Measurements from ENCODE around the gene DOCK3. TPM values are rescaled to one million over a fixed set of nuclear protein-coding genes. Genes with fewer than 3 reads are reported as not detected.
"Not testable (repeated sequence)": the region's sequence is repeated elsewhere in the genome, so short reads cannot be mapped to it uniquely, and the experiment has no call there.

DOCK3 gene
- total RNA-seq, 1 experiment from 2014 or later: 0.14 TPM

DNA sequence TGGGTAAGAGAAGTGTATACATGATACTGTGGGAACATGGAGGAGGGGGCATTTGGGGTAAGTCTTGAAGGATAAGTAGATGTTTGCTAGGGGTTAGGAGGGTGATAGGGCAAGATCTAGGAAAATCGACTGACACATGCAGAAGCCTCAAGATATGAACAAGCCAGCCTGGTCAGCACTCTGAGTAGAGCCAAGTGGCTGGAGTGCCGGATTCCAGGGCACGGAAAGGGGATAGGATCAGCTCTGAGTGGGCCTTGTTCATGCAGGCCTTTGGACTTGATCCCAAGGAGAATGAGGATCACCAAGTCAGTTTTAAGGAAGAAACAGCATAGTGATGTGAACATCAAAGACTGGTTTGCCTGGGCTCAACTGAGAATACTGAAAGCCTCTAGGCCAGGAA lies 686.1 kb downstream of the DOCK3 start:
- Mint-ChIP-seq H3K27me3 (ENCODE audit: insufficient read depth, unreplicated experiment) (no peaks in the 10 kb centered on the region), H3K27ac (ENCODE audit: low read depth, unreplicated experiment) (no peak overlapping the region), H3K4me1 (ENCODE audit: insufficient read depth, unreplicated experiment) (no peaks in the 10 kb centered on the region), H3K36me3 (ENCODE audit: insufficient read depth, unreplicated experiment) (no peaks in the 10 kb centered on the region), H3K9me3 (ENCODE audit: unreplicated experiment) (no peaks in the 10 kb centered on the region), H3K4me3 (ENCODE audit: unreplicated experiment) (no peak overlapping the region)
- no TSS peak for BruUV-seq (replicated peaks)
- TF ChIP-seq, protein P1, sequence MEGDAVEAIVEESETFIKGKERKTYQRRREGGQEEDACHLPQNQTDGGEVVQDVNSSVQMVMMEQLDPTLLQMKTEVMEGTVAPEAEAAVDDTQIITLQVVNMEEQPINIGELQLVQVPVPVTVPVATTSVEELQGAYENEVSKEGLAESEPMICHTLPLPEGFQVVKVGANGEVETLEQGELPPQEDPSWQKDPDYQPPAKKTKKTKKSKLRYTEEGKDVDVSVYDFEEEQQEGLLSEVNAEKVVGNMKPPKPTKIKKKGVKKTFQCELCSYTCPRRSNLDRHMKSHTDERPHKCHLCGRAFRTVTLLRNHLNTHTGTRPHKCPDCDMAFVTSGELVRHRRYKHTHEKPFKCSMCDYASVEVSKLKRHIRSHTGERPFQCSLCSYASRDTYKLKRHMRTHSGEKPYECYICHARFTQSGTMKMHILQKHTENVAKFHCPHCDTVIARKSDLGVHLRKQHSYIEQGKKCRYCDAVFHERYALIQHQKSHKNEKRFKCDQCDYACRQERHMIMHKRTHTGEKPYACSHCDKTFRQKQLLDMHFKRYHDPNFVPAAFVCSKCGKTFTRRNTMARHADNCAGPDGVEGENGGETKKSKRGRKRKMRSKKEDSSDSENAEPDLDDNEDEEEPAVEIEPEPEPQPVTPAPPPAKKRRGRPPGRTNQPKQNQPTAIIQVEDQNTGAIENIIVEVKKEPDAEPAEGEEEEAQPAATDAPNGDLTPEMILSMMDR (IDR thresholded peaks at IDR 0.05; ENCODE audit: unreplicated experiment): no peak
- intact Hi-C loops (cut with micrococcal nuclease): no loop called here
- POLR2A ChIA-PET: no interaction called here
- DNase-seq (ENCODE audit: unreplicated experiment): no peak
- CTCF ChIA-PET: interaction anchor here (0.6 to 3.7 kb wide), 5 partner anchors 9 to 818 kb away, joined by 3 to 18 read pairs (median 4); no protein-coding TSS in a partner anchor

DNA sequence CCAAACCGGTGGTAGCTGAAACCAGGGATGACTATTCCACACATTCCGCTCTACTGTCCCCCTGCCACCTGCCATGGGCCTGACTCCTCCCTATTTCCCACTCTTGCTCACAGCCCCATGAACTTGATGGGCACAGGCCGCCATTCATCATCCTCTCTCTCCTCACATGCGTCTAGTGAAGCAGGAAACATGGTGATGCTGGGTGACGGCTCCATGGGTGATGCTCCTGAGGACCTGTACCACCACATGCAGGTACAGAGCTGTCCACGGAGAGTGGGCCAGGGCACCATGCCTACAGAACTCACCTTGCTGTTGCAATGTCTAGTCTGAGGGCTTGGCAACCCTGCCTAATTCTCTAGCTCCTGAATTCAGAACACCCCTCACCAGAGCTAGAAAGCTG lies 687.0 kb downstream of the DOCK3 start:
- BruUV-seq (replicated peaks): no TSS peak
- no peak for DNase-seq (ENCODE audit: unreplicated experiment)
- CTCF ChIA-PET: interaction anchor here (0.6 to 3.7 kb wide), 4 partner anchors 10 to 747 kb away, joined by 4 to 18 read pairs (median 5); no protein-coding TSS in a partner anchor
- no peak overlapping the region for H3K4me3 Mint-ChIP-seq (ENCODE audit: unreplicated experiment)
- H3K27ac Mint-ChIP-seq (ENCODE audit: low read depth, unreplicated experiment): no peak overlapping the region
- no peaks in the 10 kb centered on the region for H3K27me3 Mint-ChIP-seq (ENCODE audit: insufficient read depth, unreplicated experiment)
- no peaks in the 10 kb centered on the region for H3K9me3 Mint-ChIP-seq (ENCODE audit: unreplicated experiment)
- H3K36me3 Mint-ChIP-seq (ENCODE audit: insufficient read depth, unreplicated experiment): no peaks in the 10 kb centered on the region
- POLR2A ChIA-PET: interaction anchor here (0.5 kb wide), 1 partner anchor 22 kb away, joined by 3 read pairs; no protein-coding TSS in a partner anchor
- TF ChIP-seq, protein P1 (IDR thresholded peaks at IDR 0.05; ENCODE audit: unreplicated experiment): no peak
- intact Hi-C loops (cut with micrococcal nuclease): no loop called here
- H3K4me1 Mint-ChIP-seq (ENCODE audit: insufficient read depth, unreplicated experiment): no peaks in the 10 kb centered on the region

DNA sequence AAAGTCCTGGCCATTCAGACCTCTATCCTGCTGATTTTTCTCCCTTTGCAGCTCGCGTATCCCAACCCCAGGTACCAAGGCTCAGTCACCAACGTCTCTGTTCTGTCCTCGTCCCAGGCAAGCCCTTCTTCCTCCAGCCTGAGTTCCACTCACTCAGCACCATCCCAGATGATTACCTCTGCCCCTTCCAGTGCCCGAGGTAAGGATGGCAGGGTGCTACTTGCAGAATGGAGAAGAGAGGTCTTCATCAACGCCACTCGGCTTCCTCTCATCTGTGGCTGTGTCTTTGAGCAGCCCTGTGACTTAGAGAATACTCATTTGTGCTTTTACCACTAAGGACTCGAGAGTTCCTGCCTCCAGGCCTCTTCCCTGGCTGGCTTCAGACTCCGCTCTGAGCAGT lies 687.7 kb downstream of the DOCK3 start:
- Mint-ChIP-seq H3K27me3 (ENCODE audit: insufficient read depth, unreplicated experiment) (no peaks in the 10 kb centered on the region), H3K9me3 (ENCODE audit: unreplicated experiment) (no peaks in the 10 kb centered on the region), H3K4me1 (ENCODE audit: insufficient read depth, unreplicated experiment) (no peaks in the 10 kb centered on the region), H3K4me3 (ENCODE audit: unreplicated experiment) (no peak overlapping the region), H3K36me3 (ENCODE audit: insufficient read depth, unreplicated experiment) (no peaks in the 10 kb centered on the region), H3K27ac (ENCODE audit: low read depth, unreplicated experiment) (no peak overlapping the region)
- ChIA-PET CTCF (interaction anchor here (0.6 to 1.4 kb wide), 2 partner anchors 95 to 262 kb away, joined by 4 to 6 read pairs; no protein-coding TSS in a partner anchor), POLR2A (no interaction called here)
- intact Hi-C loops (cut with micrococcal nuclease): no loop called here
- TF ChIP-seq, protein P1 (IDR thresholded peaks at IDR 0.05; ENCODE audit: unreplicated experiment): no peak
- no TSS peak for BruUV-seq (replicated peaks)
- no peak for DNase-seq (ENCODE audit: unreplicated experiment)

DNA sequence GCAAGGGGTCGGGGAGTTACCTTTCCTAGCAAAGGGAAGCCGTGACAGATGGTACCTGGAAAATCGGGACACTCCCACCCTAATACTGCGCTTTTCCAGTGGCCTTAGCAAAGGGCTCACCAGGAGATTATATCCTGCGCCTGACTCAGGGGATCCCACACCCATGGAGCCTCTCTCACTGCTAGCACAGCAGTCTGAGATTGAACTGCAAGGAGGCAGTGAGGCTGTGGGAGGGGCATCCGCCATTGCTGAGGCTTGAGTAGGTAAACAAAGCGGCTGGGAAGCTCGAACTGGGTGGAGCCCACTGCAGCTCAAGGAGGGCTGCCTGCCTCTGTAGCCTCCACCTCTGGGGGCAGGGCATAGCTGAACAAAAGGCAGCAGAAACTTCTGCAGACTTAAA lies 693.5 kb downstream of the DOCK3 start:
- H3K27me3 Mint-ChIP-seq (ENCODE audit: insufficient read depth, unreplicated experiment); H3K4me1 Mint-ChIP-seq (ENCODE audit: insufficient read depth, unreplicated experiment); POLR2A ChIA-PET; BruUV-seq (replicated peaks); intact Hi-C loops (cut with micrococcal nuclease); H3K36me3 Mint-ChIP-seq (ENCODE audit: insufficient read depth, unreplicated experiment); DNase-seq (ENCODE audit: unreplicated experiment); H3K27ac Mint-ChIP-seq (ENCODE audit: low read depth, unreplicated experiment); H3K9me3 Mint-ChIP-seq (ENCODE audit: unreplicated experiment); H3K4me3 Mint-ChIP-seq (ENCODE audit: unreplicated experiment): not testable (repeated sequence)
- CTCF ChIA-PET: interaction anchor here (0.5 to 14.1 kb wide), 5 partner anchors 9 to 396 kb away, joined by 3 to 170 read pairs (median 5); no protein-coding TSS in a partner anchor
